NT2/D1 (cell line): ENCODE data around the gene ZDHHC24.

Experiments
- SUZ12 ChIP-seq: IDR thresholded peaks from 2 replicates; pipeline ENCODE4 v1.6.1; 2011; ENCODE audit not compliant: insufficient read length, insufficient read depth; ENCODE audit errors: extremely low read depth
- YY1 ChIP-seq: IDR thresholded peaks from 2 replicates; pipeline ENCODE4 v1.6.1; 2011; ENCODE audit not compliant: insufficient read length, insufficient read depth
- ZNF274 ChIP-seq: IDR thresholded peaks from 2 replicates; pipeline ENCODE4 v1.6.1; 2011; ENCODE audit warnings: mild to moderate bottlenecking, low read depth, low read length

DNA sequence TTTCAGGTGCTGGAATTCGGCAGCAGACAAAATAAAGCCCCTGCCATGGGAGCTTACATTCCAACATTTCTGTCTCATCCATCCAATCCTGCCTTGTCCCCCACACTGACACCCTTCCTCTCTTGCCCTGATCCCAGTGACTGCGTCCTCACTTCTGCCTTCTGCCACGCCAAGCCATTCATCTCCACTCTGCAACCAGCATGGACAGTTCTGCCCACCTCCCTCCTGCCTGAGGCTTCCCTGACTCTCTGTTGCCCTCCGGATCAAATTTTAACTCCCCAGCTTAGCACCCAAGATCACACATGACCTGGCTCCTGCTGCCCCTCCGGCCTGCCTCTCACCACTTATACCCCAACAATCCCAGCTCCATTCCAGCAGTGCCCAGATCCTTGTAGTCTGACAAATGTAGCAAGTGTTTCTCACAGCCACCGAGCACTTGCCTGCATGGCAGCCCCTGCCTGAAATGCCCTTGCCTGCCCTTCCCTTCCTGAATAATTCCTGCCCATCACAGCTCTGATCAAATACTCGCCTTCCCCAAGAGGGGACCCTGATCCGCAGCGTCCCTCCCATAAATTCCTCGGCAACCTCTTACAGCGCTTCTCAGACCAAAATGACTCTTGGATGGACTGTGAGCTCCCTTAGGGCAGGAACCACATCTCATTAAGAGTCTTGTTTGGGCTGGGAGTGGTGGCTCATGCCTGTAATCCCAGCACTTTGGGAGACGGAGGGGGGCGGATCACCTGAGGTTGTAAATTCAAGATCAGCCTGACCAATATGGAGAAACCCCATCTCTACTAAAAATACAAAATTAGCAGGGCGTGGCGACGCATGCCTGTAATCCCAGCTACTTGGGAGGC, 3.2 kb upstream of the ZDHHC24 start:
- TF ChIP-seq YY1 (no peak), SUZ12 (no peak), ZNF274 (no peak)
